ENCODE measurements around the gene JARID2.
"Not testable (repeated sequence)": the region's sequence is repeated elsewhere in the genome, so short reads cannot be mapped to it uniquely, and the experiment has no call there.

JARID2 gene

GRCh38 chr6:15530411-15530810 lies 284.5 kb downstream of the JARID2 start:
- no peak for DNase-seq

GRCh38 chr6:15531973-15532372 lies 286.1 kb downstream of the JARID2 start:
- DNase-seq, result no peak

GRCh38 chr6:15533379-15534026 lies 287.6 kb downstream of the JARID2 start:
- no peak for DNase-seq

GRCh38 chr6:15534974-15535373 lies 289.1 kb downstream of the JARID2 start:
- no peak for DNase-seq

GRCh38 chr6:15535495-15536197 lies 289.8 kb downstream of the JARID2 start:
- no peak for DNase-seq

GRCh38 chr6:15536198-15536955 lies 290.5 kb downstream of the JARID2 start:
- no peak for DNase-seq

GRCh38 chr6:15538106-15538505 lies 292.2 kb downstream of the JARID2 start:
- no peak for DNase-seq

- no peak for DNase-seq
These were observed 293.1 kb downstream of the JARID2 start for GRCh38 chr6:15538766-15539495.

GRCh38 chr6:15539722-15540270 lies 293.9 kb downstream of the JARID2 start:
- DNase-seq, result no peak

- DNase-seq, result not testable (repeated sequence)
These were observed 297.6 kb downstream of the JARID2 start for GRCh38 chr6:15543332-15543917.

- DNase-seq, result no peak
These were observed 298.5 kb downstream of the JARID2 start for GRCh38 chr6:15544321-15544900.

GRCh38 chr6:15546591-15546990 lies 300.7 kb downstream of the JARID2 start:
- DNase-seq, result no peak

- DNase-seq, result no peak
These were observed 301.5 kb downstream of the JARID2 start for GRCh38 chr6:15547400-15547799.

- DNase-seq, result no peak
These were observed 303.5 kb downstream of the JARID2 start for GRCh38 chr6:15549371-15549770.

GRCh38 chr6:15550546-15551123 lies 304.8 kb downstream of the JARID2 start:
- no peak for DNase-seq

GRCh38 chr6:15551262-15551661 lies 305.4 kb downstream of the JARID2 start:
- DNase-seq, result no peak

GRCh38 chr6:15551798-15552197 lies 305.9 kb downstream of the JARID2 start:
- DNase-seq, result no peak

GRCh38 chr6:15553031-15553430 lies 307.2 kb downstream of the JARID2 start:
- no peak for DNase-seq

- no peak for DNase-seq
These were observed 307.9 kb downstream of the JARID2 start for GRCh38 chr6:15553736-15554294.

GRCh38 chr6:15554728-15555100 lies 308.8 kb downstream of the JARID2 start:
- no peak for DNase-seq
